Stimulated activated CD8-positive, alpha-beta memory T cell treated with anti-CD3 and anti-CD28 coated beads, Interleukin-2, amount 100 ng/mL, for 48 hours (primary cell): ENCODE data around the gene PITPNM1.

Experiments
- DNase-seq, 2 donors: peaks; one replicate each; pipeline ENCODE4 v3.0.0-alpha.2; 2020; ENCODE audit warnings: low read depth in 2 of 2

Gene PITPNM1

GRCh38 chr11:67503119-67504004 lies 1.8 kb downstream of the PITPNM1 start:
- no peak for DNase-seq

GRCh38 chr11:67502328-67502979 lies 2.7 kb downstream of the PITPNM1 start:
- DNase-seq, result no peak

GRCh38 chr11:67501854-67502253 lies 3.3 kb downstream of the PITPNM1 start:
- DNase-seq, result no peak

GRCh38 chr11:67500831-67501715 lies 4.1 kb downstream of the PITPNM1 start:
- DNase-seq, result no peak

GRCh38 chr11:67500484-67500821 lies 4.7 kb downstream of the PITPNM1 start:
- no peak for DNase-seq

- DNase-seq, result no peak
Observed at GRCh38 chr11:67499808-67500483, 5.2 kb downstream of the PITPNM1 start.

- no peak for DNase-seq
Observed at GRCh38 chr11:67498544-67498972, 6.6 kb downstream of the PITPNM1 start.

GRCh38 chr11:67497656-67498291 lies 7.4 kb downstream of the PITPNM1 start:
- DNase-seq, result no peak

GRCh38 chr11:67496113-67496512 lies 9.1 kb downstream of the PITPNM1 start:
- DNase-seq, result no peak

GRCh38 chr11:67495234-67496005 lies 9.7 kb downstream of the PITPNM1 start:
- no peak for DNase-seq

- no peak for DNase-seq
Observed at GRCh38 chr11:67494371-67495233, 10.6 kb downstream of the PITPNM1 start.

- no peak for DNase-seq
Observed at GRCh38 chr11:67493548-67494370, 11.4 kb downstream of the PITPNM1 start.

GRCh38 chr11:67492801-67493547 lies 12.2 kb downstream of the PITPNM1 start:
- DNase-seq, result no peak

- no peak for DNase-seq
Observed at GRCh38 chr11:67492069-67492727, 13.0 kb downstream of the PITPNM1 start.

- DNase-seq, result no peak
Observed at GRCh38 chr11:67491276-67492068, 13.7 kb downstream of the PITPNM1 start.

- DNase-seq, result no peak
Observed at GRCh38 chr11:67490727-67491065, 14.5 kb downstream of the PITPNM1 start.
